ENCODE measurements around the gene PGAM1. TPM values are rescaled to one million over a fixed set of nuclear protein-coding genes. Genes with fewer than 3 reads are reported as not detected.

The PGAM1 gene
- total and polyA plus RNA-seq, 9 of the 15 experiments (the other 6 are each of a cell fraction or from before 2014, with no cell fraction given), result 40.3 to 559 (median 269) TPM

GRCh38 chr10:97425964-97426775 is at the start of gene PGAM1 (continued):
- no peak for TF ChIP-seq SP2 (IDR thresholded peaks at IDR 0.05; ENCODE audit: extremely low read depth, low read depth, low read length, poor library complexity, severe bottlenecking)
- 0 out of 2 replicates have a peak, but pooled peaks have one; percentile 39 for TF ChIP-seq CREB1 (IDR thresholded peaks at IDR 0.05)
- TF ChIP-seq CREB1 (CRISPR knock-in tag; IDR thresholded peaks at IDR 0.05), result peak; percentile 78
- TF ChIP-seq CCAR2 (IDR thresholded peaks at IDR 0.05; ENCODE audit: low read depth, low read length), result no peak
- TF ChIP-seq ZFX (CRISPR knock-in tag; IDR thresholded peaks at IDR 0.05), result peak; percentile 61
- no peak for TF ChIP-seq NUFIP1 (IDR thresholded peaks at IDR 0.05; ENCODE audit: partially characterized antibody)
- TF ChIP-seq XRCC5 (IDR thresholded peaks at IDR 0.05; ENCODE audit: low read depth, low read length), result no peak
- TF ChIP-seq ZNF699 (CRISPR knock-in tag; IDR thresholded peaks at IDR 0.05; ENCODE audit: insufficient replicate concordance), result no peak
- TF ChIP-seq ZNF740 (CRISPR knock-in tag; IDR thresholded peaks at IDR 0.05), result no peak
- TF ChIP-seq ZNF740 (tag; IDR thresholded peaks at IDR 0.05), result no peak
- no peak for TF ChIP-seq ZNF584 (CRISPR knock-in tag; IDR thresholded peaks at IDR 0.05; ENCODE audit: low read depth)
- peak; percentile 63 for TF ChIP-seq CXXC5 (CRISPR knock-in tag; IDR thresholded peaks at IDR 0.05)
- TF ChIP-seq ELF4 (CRISPR knock-in tag; IDR thresholded peaks at IDR 0.05), result no peak
- peak; percentile 41 for TF ChIP-seq NEUROD1 (IDR thresholded peaks at IDR 0.05; ENCODE audit: borderline replicate concordance, low read depth, low read length, partially characterized antibody)
- TF ChIP-seq ZNF212 (CRISPR knock-in tag; IDR thresholded peaks at IDR 0.05), result 0 out of 2 replicates have a peak, but pooled peaks have one; percentile 45
- TF ChIP-seq NR3C1 (CRISPR knock-in tag; IDR thresholded peaks at IDR 0.05), result no peak
- TF ChIP-seq MECOM (CRISPR knock-in tag; IDR thresholded peaks at IDR 0.05), result no peak
- TF ChIP-seq SAFB2 (IDR thresholded peaks at IDR 0.05; ENCODE audit: borderline replicate concordance, low read depth, low read length, severe bottlenecking), result no peak
- no peak for TF ChIP-seq ZSCAN29 (IDR thresholded peaks at IDR 0.05)
- 0 out of 2 replicates have a peak, but pooled peaks have one; percentile 41 for TF ChIP-seq KLF1 (tag; IDR thresholded peaks at IDR 0.05)
- no peak for TF ChIP-seq ZHX1 (conservative IDR thresholded peaks at IDR 0.05; ENCODE audit: low read length)
- peak; percentile 67; the same call in 1 of the 2 replicates for TF ChIP-seq CTBP1 (IDR thresholded peaks at IDR 0.05; ENCODE audit: borderline replicate concordance)
- TF ChIP-seq ERF (CRISPR knock-in tag; IDR thresholded peaks at IDR 0.05), result no peak
- TF ChIP-seq ZNF124 (CRISPR knock-in tag; IDR thresholded peaks at IDR 0.05), result no peak
- peak; percentile 11; the same call in 1 of the 2 replicates for TF ChIP-seq USF1 (CRISPR knock-in tag; IDR thresholded peaks at IDR 0.05)

Data from K562 (cell line).